GM12891 (cell line): ENCODE measurements around the gene TMCC3.
A peak's percentile ranks its signal among the peaks of the same experiment; 100 is the strongest.

Source experiments
- DNase-seq: peaks from one replicate; pipeline ENCODE4 v3.0.0; 2011; ENCODE audit warnings: low spot score; ENCODE audit not compliant: insufficient read length
- FAIRE-seq: peaks from 2 replicates; lab custom pipeline; 2011; peaks lifted over from hg19 to GRCh38; lab: Jason Lieb, UNC
- PAX5 ChIP-seq: IDR thresholded peaks from 2 replicates; pipeline ENCODE4 v1.6.1; 2011; ENCODE audit warnings: low read length, moderate library complexity, mild to moderate bottlenecking; ENCODE audit not compliant: insufficient read depth, severe bottlenecking
- POLR2A ChIP-seq: IDR thresholded peaks from 2 replicates; pipeline ENCODE4 v1.6.1; 2011; ENCODE audit warnings: low read depth, low read length, control low read depth
- POLR2AphosphoS5 ChIP-seq: IDR thresholded peaks from 2 replicates; pipeline ENCODE4 v1.6.1; 2011; ENCODE audit warnings: low read depth, low read length, control low read depth
- POU2F2 ChIP-seq: IDR thresholded peaks from 2 replicates; pipeline ENCODE4 v1.6.1; 2011; ENCODE audit warnings: low read depth, mild to moderate bottlenecking, control low read depth, low read length, moderate library complexity
- SPI1 ChIP-seq: IDR thresholded peaks from 2 replicates; pipeline ENCODE4 v1.6.1; 2011; ENCODE audit warnings: low read depth, low read length, control low read depth
- TAF1 ChIP-seq: IDR thresholded peaks from 2 replicates; pipeline ENCODE4 v1.6.1; 2011; ENCODE audit warnings: low read depth, low read length, control low read depth

Gene TMCC3

DNA sequence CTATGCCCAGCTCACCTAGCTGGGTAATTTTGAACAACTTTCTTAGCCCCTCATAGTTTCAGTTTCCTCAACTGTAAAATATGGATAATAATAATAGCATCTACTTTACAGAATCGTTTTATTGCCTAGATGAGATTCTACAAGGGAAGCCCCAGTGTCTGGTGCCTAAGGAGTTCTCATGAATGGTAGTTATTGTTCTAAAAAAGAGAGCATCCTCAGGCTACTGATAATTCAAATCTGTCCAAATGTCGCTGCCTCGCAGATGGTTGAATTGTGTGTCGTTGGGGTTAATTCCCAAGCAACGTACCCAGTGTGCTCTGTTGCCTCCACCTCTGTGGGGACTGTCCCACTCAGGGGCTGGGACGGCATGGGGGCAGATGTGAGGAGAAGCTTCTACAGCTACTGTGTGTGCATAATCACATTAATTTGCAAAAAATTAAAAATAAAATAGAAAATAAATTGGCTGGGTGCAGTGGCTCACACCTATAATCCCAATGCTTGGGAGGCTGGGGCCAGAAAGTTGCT, 119.1 kb downstream of the TMCC3 start:
- FAIRE-seq: no peak
- no peak for DNase-seq
- no peak for TF ChIP-seq POLR2A
- TF ChIP-seq SPI1: no peak
- no peak for TF ChIP-seq PAX5
- TF ChIP-seq TAF1: no peak
- no peak for TF ChIP-seq POU2F2
- no peak for TF ChIP-seq POLR2AphosphoS5

DNA sequence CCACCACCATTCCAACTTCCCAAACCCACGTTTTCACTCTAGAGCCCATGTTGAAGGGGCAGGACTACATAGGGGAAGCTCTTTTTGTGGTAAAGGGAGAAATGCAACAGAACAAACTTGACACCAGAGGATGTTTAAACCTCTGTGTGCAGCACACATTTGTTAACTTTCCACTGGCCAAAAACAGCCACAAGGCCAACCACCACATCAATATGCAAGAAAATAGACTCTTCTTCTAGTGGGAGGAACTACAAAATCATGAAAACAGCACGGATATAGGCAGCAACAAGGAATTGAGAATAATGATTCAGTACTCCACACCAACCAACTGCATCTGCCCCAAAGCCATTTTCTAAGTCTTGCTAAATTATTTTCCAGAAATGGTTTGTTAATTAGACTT, 124.4 kb downstream of the TMCC3 start:
- FAIRE-seq: peak; percentile 75
- TF ChIP-seq SPI1 (0 out of 2 replicates have a peak, but pooled peaks have one; percentile 20), POU2F2 (peak; percentile 99), POLR2AphosphoS5 (no peak), TAF1 (no peak)

More for the DNA sequence above, 124.4 kb downstream of the TMCC3 start:
- DNase-seq: no peak
